GM23338 (cell line): ENCODE data around the gene REEP1. TPM values are rescaled to one million over a fixed set of nuclear protein-coding genes. Genes with fewer than 3 reads are reported as not detected.

Experiments used
- ATAC-seq: fragments of 200-7000 bp; cut with Tn5 transposase; 3 replicates; pipeline ENCODE4 v1.9.1; 2020
- DNase-seq: peaks from one replicate; pipeline ENCODE4 v3.0.0-alpha.2; 2015; ENCODE audit warnings: low spot score
- H2AFZ ChIP-seq: fragments of 200-600 bp; sonication (generic); 2 replicates; pipeline ENCODE4 v1.8.0; 2016; ENCODE audit warnings: antibody characterized with exemption, mild to moderate bottlenecking, moderate library complexity
- H3F3A ChIP-seq: fragments of 200-600 bp; sonication (generic); replicated peaks from 2 replicates; pipeline ENCODE4 v1.8.0; 2017; ENCODE audit warnings: antibody characterized with exemption, mixed run types, low read depth
- H3K27ac ChIP-seq: fragments of 200-600 bp; sonication (generic); 2 replicates; pipeline ENCODE4 v1.6.1; 2016; ENCODE audit warnings: low read depth
- H3K27me3 ChIP-seq: fragments of 200-600 bp; sonication (generic); 2 replicates; pipeline ENCODE4 v1.8.0; 2016; ENCODE audit warnings: mild to moderate bottlenecking, mixed run types, moderate library complexity; ENCODE audit not compliant: insufficient read depth
- H3K36me3 ChIP-seq: fragments of 200-600 bp; sonication (generic); 2 replicates; pipeline ENCODE4 v1.8.0; 2016; ENCODE audit warnings: mild to moderate bottlenecking; ENCODE audit not compliant: insufficient read depth
- H3K4me1 ChIP-seq: fragments of 200-600 bp; sonication (generic); 2 replicates; pipeline ENCODE4 v1.8.0; 2016; ENCODE audit warnings: mild to moderate bottlenecking, moderate library complexity; ENCODE audit not compliant: insufficient read depth
- H3K4me2 ChIP-seq: fragments of 200-600 bp; sonication (generic); 2 replicates; pipeline ENCODE4 v1.7.1; 2017; ENCODE audit warnings: mixed run types
- H3K4me3 ChIP-seq: fragments of 200-600 bp; sonication (generic); 2 replicates; pipeline ENCODE4 v1.6.1; 2016; ENCODE audit warnings: mixed run types
- H3K79me2 ChIP-seq: fragments of 200-600 bp; sonication (generic); replicated peaks from 2 replicates; pipeline ENCODE4 v1.8.0; 2017; ENCODE audit warnings: mild to moderate bottlenecking; ENCODE audit not compliant: insufficient read depth
- H3K9me2 ChIP-seq: fragments of 200-600 bp; sonication (generic); 2 replicates; pipeline ENCODE4 v1.8.0; 2017; ENCODE audit not compliant: insufficient read depth
- H4K20me1 ChIP-seq: fragments of 200-600 bp; sonication (generic); replicated peaks from 2 replicates; pipeline ENCODE4 v1.8.0; 2017; ENCODE audit warnings: mild to moderate bottlenecking; ENCODE audit not compliant: insufficient read depth
- H3K27ac Mint-ChIP-seq: 2 replicates; pipeline ENCODE4 v1.8.0; 2020; ENCODE audit warnings: inconsistent platforms, mild to moderate bottlenecking, moderate library complexity, mixed read lengths
- H3K27me3 Mint-ChIP-seq: 3 replicates; pipeline ENCODE4 v1.8.0; 2022; ENCODE audit warnings: low read depth, mild to moderate bottlenecking, moderate library complexity, mixed read lengths, inconsistent platforms; ENCODE audit not compliant: insufficient read depth, poor library complexity
- H3K36me3 Mint-ChIP-seq: 3 replicates; pipeline ENCODE4 v1.8.0; 2021; ENCODE audit warnings: low read depth, mild to moderate bottlenecking, inconsistent platforms, moderate library complexity, mixed read lengths
- H3K4me1 Mint-ChIP-seq: 3 replicates; pipeline ENCODE4 v1.8.0; 2020; ENCODE audit warnings: mild to moderate bottlenecking, inconsistent platforms, mixed read lengths
- H3K4me3 Mint-ChIP-seq: 3 replicates; pipeline ENCODE4 v1.8.0; 2021; ENCODE audit warnings: moderate library complexity, mild to moderate bottlenecking, inconsistent platforms, mixed read lengths
- H3K9me3 Mint-ChIP-seq: 3 replicates; pipeline ENCODE4 v1.8.0; 2020; ENCODE audit warnings: moderate library complexity, mild to moderate bottlenecking, inconsistent platforms, mixed read lengths
- CREB1 ChIP-seq: fragments of 250-450 bp; sonication (Bioruptor Pico); IDR thresholded peaks from 2 replicates; pipeline ENCODE4 v1.5.0; 2020; ENCODE audit warnings: low read depth, mild to moderate bottlenecking, moderate library complexity
- CTCF ChIP-seq, 2 experiments: fragments of 200-600 bp in 1 of 2; sonication (generic) in 1 of 2; conservative IDR thresholded peaks; 2 replicates each; pipeline versions ENCODE4 v1.5.1 to v1.6.1; 2016 to 2017; ENCODE audit warnings: antibody characterized with exemption in 2 of 2, low read depth in 2 of 2, mild to moderate bottlenecking in 2 of 2, moderate library complexity in 1 of 2
- EZH2 ChIP-seq: fragments of 200-600 bp; sonication (generic); IDR thresholded peaks from one replicate; pipeline ENCODE4 v1.8.0; 2017; ENCODE audit warnings: antibody characterized with exemption, mild to moderate bottlenecking, low read depth; ENCODE audit not compliant: unreplicated experiment
- EZH2phosphoT487 ChIP-seq: fragments of 200-600 bp; sonication (generic); IDR thresholded peaks from one replicate; pipeline ENCODE4 v1.8.1; 2018; ENCODE audit warnings: antibody characterized with exemption; ENCODE audit not compliant: unreplicated experiment
- JUNB ChIP-seq: IDR thresholded peaks from one replicate; pipeline ENCODE4 v1.6.1; 2016; ENCODE audit warnings: antibody characterized with exemption; ENCODE audit not compliant: unreplicated experiment
- NANOG ChIP-seq: IDR thresholded peaks from 2 replicates; pipeline ENCODE4 v1.6.1; 2016; ENCODE audit warnings: antibody characterized with exemption, borderline replicate concordance
- POLR2AphosphoS5 ChIP-seq: IDR thresholded peaks from 2 replicates; pipeline ENCODE4 v1.6.1; 2016; ENCODE audit warnings: antibody characterized with exemption, low read depth
- REST ChIP-seq: IDR thresholded peaks from one replicate; pipeline ENCODE4 v1.6.1; 2018; ENCODE audit warnings: antibody characterized with exemption; ENCODE audit not compliant: unreplicated experiment
- STAT1 ChIP-seq: IDR thresholded peaks from one replicate; pipeline ENCODE4 v1.6.1; 2016; ENCODE audit warnings: antibody characterized with exemption; ENCODE audit not compliant: unreplicated experiment
- ZNF114 ChIP-seq: fragments of 250-450 bp; sonication (Bioruptor Pico); IDR thresholded peaks from 2 replicates; pipeline ENCODE4 v1.5.0; 2020; ENCODE audit warnings: mild to moderate bottlenecking, moderate library complexity
- ZNF331 ChIP-seq: fragments of 250-450 bp; sonication (Bioruptor Pico); IDR thresholded peaks from 2 replicates; pipeline ENCODE4 v1.5.0; 2020; ENCODE audit warnings: low read depth, mild to moderate bottlenecking, moderate library complexity
- ZNF462 ChIP-seq: fragments of 250-450 bp; sonication (Bioruptor Pico); IDR thresholded peaks from 2 replicates; pipeline ENCODE4 v1.5.0; 2020; ENCODE audit warnings: mild to moderate bottlenecking, moderate library complexity
- polyA plus RNA-seq: library from polyadenylated mRNA; unstranded; fragments of >200 nt; fragmentation: Nextera tagmentation; extraction: Ambion mirVana; gene quantifications from 2 replicates; pipeline ENCODE4 v1.2.1, GENCODE V29; 2016
- total RNA-seq: library from RNA; depleted of rRNA; stranded (reverse); fragments of >200 nt; shearing (Covaris generic); gene quantifications from 2 replicates; pipeline ENCODE4 v1.2.3, GENCODE V29; 2014

REEP1 gene
- total and polyA plus RNA-seq, 2 experiments from 2014 or later: 1.6 to 1.8 TPM

GRCh38 chr2:86296947-86297346 lies 40.5 kb downstream of the REEP1 start:
- Histone ChIP-seq H2AFZ (no peak overlapping the region), H3K4me3 (no peak overlapping the region), H3F3A (no peaks in the 10 kb centered on the region), H3K27ac (no peak overlapping the region), H3K36me3 (no peaks in the 10 kb centered on the region), H3K4me2 (no peak overlapping the region), H3K9me2 (no peaks in the 10 kb centered on the region), H4K20me1 (no peaks in the 10 kb centered on the region), H3K79me2 (no peaks in the 10 kb centered on the region), H3K4me1 (no peaks in the 10 kb centered on the region), H3K27me3 (no peaks in the 10 kb centered on the region)
- H3K27me3 Mint-ChIP-seq: no peaks in the 10 kb centered on the region
- DNase-seq (no peak), ATAC-seq (no peak)
- no peak overlapping the region for H3K4me3 Mint-ChIP-seq
- H3K36me3 Mint-ChIP-seq: no peaks in the 10 kb centered on the region
- H3K9me3 Mint-ChIP-seq: no peaks in the 10 kb centered on the region; the same call in 2 of the 3 replicates
- no peak overlapping the region for H3K27ac Mint-ChIP-seq
- peaks cover 12% of the 10 kb centered on the region; the same call in 2 of the 3 replicates for H3K4me1 Mint-ChIP-seq
- no peak for TF ChIP-seq CTCF (conservative IDR thresholded peaks at IDR 0.05; ENCODE audit: low read depth in 2 of 2)
- no peak for TF ChIP-seq ZNF114
- TF ChIP-seq REST: no peak
- TF ChIP-seq NANOG: no peak
- no peak for TF ChIP-seq ZNF462 (CRISPR knock-in tag)
- TF ChIP-seq EZH2phosphoT487: no peak
- no peak for TF ChIP-seq ZNF331
- TF ChIP-seq CREB1 (CRISPR knock-in tag): no peak
- no peak for TF ChIP-seq EZH2
- no peak for TF ChIP-seq STAT1
- TF ChIP-seq JUNB: no peak
- TF ChIP-seq POLR2AphosphoS5: no peak
